Endothelial cell (in vitro differentiated cells): ENCODE measurements around the gene TMEM187. TPM values are rescaled to one million over a fixed set of nuclear protein-coding genes. Genes with fewer than 3 reads are reported as not detected.

Source experiments
- DNase-seq: peaks from one replicate; pipeline ENCODE4 v3.0.0; 2021; ENCODE audit warnings: low spot score
- H3K27ac Mint-ChIP-seq: one replicate; pipeline ENCODE4 v1.8.0; 2021; ENCODE audit warnings: mixed read lengths, inconsistent platforms; ENCODE audit not compliant: unreplicated experiment
- H3K27me3 Mint-ChIP-seq: one replicate; pipeline ENCODE4 v1.8.0; 2021; ENCODE audit warnings: mild to moderate bottlenecking, moderate library complexity, mixed read lengths, inconsistent platforms; ENCODE audit not compliant: unreplicated experiment
- H3K36me3 Mint-ChIP-seq: one replicate; pipeline ENCODE4 v1.8.0; 2021; ENCODE audit warnings: mild to moderate bottlenecking, low read depth, mixed read lengths, inconsistent platforms; ENCODE audit not compliant: unreplicated experiment
- H3K4me1 Mint-ChIP-seq: one replicate; pipeline ENCODE4 v1.8.0; 2021; ENCODE audit warnings: mild to moderate bottlenecking, mixed read lengths, inconsistent platforms; ENCODE audit not compliant: unreplicated experiment
- H3K4me3 Mint-ChIP-seq: one replicate; pipeline ENCODE4 v1.8.0; 2021; ENCODE audit warnings: mild to moderate bottlenecking, mixed read lengths, inconsistent platforms; ENCODE audit not compliant: unreplicated experiment
- H3K9me3 Mint-ChIP-seq: one replicate; pipeline ENCODE4 v1.8.0; 2021; ENCODE audit warnings: mixed read lengths, inconsistent platforms; ENCODE audit not compliant: unreplicated experiment
- total RNA-seq: library from RNA; stranded (reverse); fragmentation: NEBNext Ultra II Directional; extraction: Animal tissue kit (Norgen Biotek cat#: 25700); gene quantifications from one replicate; pipeline ENCODE4 v1.2.1, GENCODE V29; 2021; ENCODE audit not compliant: unreplicated experiment
- TF ChIP-seq, protein P1 (sequence below): fragments of 200-600 bp; sonication (generic); IDR thresholded peaks from one replicate; pipeline ENCODE4 v1.5.0; 2021; ENCODE audit warnings: antibody characterized with exemption; ENCODE audit not compliant: unreplicated experiment

TMEM187 gene
- total RNA-seq, 1 donor from 2014 or later, result 12.0 TPM

DNA sequence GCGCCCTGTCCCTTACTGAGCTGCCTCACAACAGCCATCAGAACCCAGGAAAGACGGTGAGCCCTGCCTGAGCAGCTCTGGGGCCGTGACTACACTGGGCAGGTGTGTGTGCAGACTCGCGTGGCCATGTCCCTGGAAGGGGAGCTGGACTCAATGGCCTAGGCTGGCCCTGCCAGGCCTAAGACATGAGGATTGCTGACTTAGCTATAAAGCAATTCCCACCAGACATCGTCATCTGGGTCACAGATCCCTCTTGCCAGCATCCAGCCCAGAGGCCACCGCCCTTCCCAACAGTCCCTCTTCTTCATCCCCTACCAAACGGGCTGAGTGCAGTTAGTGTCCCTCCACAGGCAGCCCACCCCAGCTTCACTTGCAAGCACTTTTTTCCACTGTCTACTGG, 41.4 kb upstream of the TMEM187 start:
- Mint-ChIP-seq H3K27ac (peak overlapping the region; percentile 67), H3K4me1 (peaks cover 2% of the 10 kb centered on the region), H3K27me3 (peaks cover 5% of the 10 kb centered on the region), H3K36me3 (peaks cover 11% of the 10 kb centered on the region), H3K4me3 (no peak overlapping the region), H3K9me3 (no peaks in the 10 kb centered on the region)
- no peak for DNase-seq
- TF ChIP-seq, protein P1, sequence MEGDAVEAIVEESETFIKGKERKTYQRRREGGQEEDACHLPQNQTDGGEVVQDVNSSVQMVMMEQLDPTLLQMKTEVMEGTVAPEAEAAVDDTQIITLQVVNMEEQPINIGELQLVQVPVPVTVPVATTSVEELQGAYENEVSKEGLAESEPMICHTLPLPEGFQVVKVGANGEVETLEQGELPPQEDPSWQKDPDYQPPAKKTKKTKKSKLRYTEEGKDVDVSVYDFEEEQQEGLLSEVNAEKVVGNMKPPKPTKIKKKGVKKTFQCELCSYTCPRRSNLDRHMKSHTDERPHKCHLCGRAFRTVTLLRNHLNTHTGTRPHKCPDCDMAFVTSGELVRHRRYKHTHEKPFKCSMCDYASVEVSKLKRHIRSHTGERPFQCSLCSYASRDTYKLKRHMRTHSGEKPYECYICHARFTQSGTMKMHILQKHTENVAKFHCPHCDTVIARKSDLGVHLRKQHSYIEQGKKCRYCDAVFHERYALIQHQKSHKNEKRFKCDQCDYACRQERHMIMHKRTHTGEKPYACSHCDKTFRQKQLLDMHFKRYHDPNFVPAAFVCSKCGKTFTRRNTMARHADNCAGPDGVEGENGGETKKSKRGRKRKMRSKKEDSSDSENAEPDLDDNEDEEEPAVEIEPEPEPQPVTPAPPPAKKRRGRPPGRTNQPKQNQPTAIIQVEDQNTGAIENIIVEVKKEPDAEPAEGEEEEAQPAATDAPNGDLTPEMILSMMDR, result no peak

GRCh38 chrX:153931748-153932147, 40.8 kb upstream of the TMEM187 start:
- no peaks in the 10 kb centered on the region for H3K9me3 Mint-ChIP-seq
- H3K27ac Mint-ChIP-seq, result no peak overlapping the region
- no peak overlapping the region for H3K4me3 Mint-ChIP-seq
- DNase-seq, result no peak
- peaks cover 2% of the 10 kb centered on the region for H3K4me1 Mint-ChIP-seq
- TF ChIP-seq, protein P1, result no peak
- peaks cover 11% of the 10 kb centered on the region for H3K36me3 Mint-ChIP-seq
- H3K27me3 Mint-ChIP-seq, result peaks cover 8% of the 10 kb centered on the region

- Mint-ChIP-seq H3K4me3 (no peak overlapping the region), H3K36me3 (peaks cover 11% of the 10 kb centered on the region), H3K27ac (no peak overlapping the region), H3K9me3 (no peaks in the 10 kb centered on the region), H3K27me3 (peaks cover 8% of the 10 kb centered on the region), H3K4me1 (peaks cover 2% of the 10 kb centered on the region)
- TF ChIP-seq, protein P1, result no peak
- no peak for DNase-seq
These were observed 40.2 kb upstream of the TMEM187 start for GRCh38 chrX:153932220-153932915.

DNA sequence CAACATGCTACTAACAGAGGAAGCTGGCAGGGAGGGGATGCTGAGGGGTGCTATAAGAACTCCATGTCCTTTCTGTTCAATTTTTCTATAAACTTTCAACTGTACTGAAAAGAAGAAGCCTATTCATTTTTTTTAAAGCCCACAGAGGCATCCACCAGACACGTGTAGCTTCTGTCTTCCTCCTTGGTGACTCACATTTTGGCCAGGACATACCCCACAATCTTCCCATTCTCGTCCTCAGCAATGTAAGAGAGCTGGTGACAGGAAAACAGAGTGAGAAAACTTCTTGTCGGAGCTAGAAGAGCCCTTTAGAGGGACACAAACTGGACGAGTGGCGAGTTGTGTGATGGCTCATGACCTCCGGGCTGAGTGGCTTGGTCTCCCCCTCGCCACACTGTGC, 38.8 kb upstream of the TMEM187 start:
- peaks cover 8% of the 10 kb centered on the region for H3K27me3 Mint-ChIP-seq
- H3K9me3 Mint-ChIP-seq, result no peaks in the 10 kb centered on the region
- DNase-seq, result no peak
- peak overlapping the region; percentile 48 for H3K27ac Mint-ChIP-seq
- peak overlapping the region; percentile 86 for H3K4me3 Mint-ChIP-seq
- H3K36me3 Mint-ChIP-seq, result peaks cover 11% of the 10 kb centered on the region
- peaks cover 2% of the 10 kb centered on the region for H3K4me1 Mint-ChIP-seq
- TF ChIP-seq, protein P1, result no peak

DNA sequence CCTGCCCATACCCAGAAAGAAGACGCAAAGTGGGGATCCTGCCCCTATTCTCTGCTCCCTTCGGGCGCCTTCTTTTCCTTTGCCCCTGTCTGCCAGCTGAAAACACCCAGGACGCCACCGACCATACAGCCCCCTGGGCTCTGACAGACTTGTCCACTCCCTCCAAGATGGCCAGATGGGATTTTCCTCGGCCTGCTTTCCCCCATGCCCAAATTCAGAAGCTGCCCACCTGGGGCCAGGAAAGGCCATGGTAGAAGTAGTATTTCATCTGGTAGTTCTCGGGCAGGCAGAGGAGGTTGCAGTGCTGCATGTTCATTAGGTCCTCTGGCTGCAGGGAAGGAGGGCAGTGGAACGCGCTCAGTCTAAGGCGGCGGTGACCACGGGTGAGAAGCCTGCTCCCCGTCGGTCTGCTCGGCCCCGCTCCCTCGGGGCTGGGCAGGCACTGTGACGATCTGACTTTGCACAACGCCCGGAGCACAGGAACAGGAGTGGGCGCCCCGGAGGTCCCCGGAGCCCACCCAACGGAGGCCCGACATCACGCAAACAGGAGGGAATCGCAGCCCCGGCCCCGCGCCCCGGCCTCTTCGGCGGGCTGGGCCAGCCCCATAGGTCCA, 38.3 kb upstream of the TMEM187 start:
- TF ChIP-seq, protein P1, result no peak
- peaks cover 2% of the 10 kb centered on the region for H3K4me1 Mint-ChIP-seq
- H3K9me3 Mint-ChIP-seq, result no peaks in the 10 kb centered on the region
- peak overlapping the region; percentile 48 for H3K27ac Mint-ChIP-seq
- peaks cover 8% of the 10 kb centered on the region for H3K36me3 Mint-ChIP-seq
- no peak for DNase-seq
- peaks cover 8% of the 10 kb centered on the region for H3K27me3 Mint-ChIP-seq
- peak overlapping the region; percentile 86 for H3K4me3 Mint-ChIP-seq
